Stimulated activated CD8-positive, alpha-beta memory T cell treated with anti-CD3 and anti-CD28 coated beads, Interleukin-15, amount 100 ng/mL, for 48 hours (primary cell): ENCODE measurements around the gene PRRT4.

Experiments
- DNase-seq, 2 donors: peaks; one replicate each; pipeline ENCODE4 v3.0.0-alpha.2; 2020; ENCODE audit warnings: low read depth in 2 of 2

Gene PRRT4

DNA sequence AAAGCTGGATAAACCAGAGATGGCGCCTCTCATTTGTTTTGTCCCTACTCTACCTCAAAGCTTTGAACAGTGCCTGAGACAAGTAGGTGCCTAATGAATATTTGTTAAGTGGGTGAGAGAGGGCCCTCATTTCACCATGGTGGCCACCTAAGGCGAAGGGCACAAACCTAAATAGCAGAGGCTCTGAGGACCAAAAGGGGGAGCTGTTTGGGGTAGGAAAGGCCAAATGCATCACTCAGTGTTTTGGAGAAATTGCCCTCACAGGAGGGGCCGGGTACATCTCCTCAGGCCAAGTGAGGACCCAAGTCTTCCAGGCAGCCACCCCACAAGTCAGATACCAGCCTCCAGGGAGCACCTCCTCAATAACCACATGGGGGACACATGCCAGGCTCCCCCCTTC lies 34.3 kb upstream of the PRRT4 start:
- no peak for DNase-seq

DNA sequence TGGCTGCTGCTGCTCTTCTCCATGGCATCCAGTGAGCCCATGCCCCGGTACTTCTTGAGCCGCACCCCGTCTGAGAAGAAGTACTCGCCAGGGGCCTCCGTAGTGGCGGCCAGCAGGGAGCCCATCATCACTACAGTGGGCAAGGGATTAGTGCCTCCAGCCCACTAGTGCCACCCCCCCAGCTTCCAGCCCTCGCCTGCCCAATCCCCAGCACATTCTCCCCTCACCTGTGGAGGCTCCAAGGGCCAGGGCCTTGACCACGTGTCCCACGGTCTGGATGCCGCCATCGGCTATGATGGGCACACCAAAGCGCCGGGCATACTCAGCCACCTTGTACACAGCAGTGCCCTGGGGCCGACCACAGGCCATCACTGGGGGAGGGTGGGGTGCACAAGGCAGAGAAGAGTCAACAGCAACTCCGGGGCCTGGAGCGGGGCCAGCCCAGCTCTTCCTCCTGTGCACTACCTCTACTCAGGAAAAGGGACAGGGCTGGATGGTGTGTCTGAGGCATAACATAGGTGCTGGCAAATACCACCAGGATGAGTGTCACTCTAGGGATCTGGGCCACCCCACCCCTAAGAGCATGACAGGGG lies 33.5 kb upstream of the PRRT4 start:
- no peak for DNase-seq

DNA sequence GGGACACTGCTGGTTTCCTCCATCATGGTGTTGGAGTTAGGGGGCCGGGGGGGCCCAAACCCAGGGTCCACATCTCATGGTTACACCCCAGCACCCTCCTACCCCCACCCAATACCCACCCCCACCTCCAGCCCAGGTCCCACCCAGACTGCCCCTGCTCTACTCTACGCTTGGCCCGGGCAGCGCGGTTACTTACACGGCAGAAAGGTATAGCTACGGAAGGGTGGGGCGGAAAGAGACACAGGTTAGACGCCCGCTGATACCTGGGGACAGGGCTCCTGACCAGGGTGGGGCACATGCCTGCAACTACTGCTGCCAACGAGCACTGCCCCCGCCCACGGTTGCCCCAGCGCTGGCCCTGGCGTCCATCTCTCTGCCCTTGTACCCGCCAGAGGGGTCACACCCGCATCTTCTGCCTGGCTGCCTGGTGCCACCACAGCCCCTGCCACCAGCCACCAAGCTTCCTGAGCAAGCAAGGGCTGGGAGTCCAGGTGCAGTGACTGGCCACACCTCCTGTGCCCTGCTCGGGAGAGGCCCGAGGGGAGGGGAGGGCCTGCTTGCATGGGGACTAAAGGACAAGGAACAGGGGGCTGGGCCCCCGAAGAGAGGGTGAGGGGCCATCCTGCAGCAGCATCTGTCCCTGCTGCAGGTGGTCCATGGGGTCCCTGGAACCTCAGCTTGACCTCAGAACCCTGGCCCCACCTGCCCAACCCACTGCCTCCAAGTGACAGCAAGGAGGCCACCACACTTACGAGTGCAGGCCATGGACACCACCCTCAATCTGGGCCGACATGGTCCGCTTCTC lies 32.2 kb upstream of the PRRT4 start:
- no peak for DNase-seq

DNA sequence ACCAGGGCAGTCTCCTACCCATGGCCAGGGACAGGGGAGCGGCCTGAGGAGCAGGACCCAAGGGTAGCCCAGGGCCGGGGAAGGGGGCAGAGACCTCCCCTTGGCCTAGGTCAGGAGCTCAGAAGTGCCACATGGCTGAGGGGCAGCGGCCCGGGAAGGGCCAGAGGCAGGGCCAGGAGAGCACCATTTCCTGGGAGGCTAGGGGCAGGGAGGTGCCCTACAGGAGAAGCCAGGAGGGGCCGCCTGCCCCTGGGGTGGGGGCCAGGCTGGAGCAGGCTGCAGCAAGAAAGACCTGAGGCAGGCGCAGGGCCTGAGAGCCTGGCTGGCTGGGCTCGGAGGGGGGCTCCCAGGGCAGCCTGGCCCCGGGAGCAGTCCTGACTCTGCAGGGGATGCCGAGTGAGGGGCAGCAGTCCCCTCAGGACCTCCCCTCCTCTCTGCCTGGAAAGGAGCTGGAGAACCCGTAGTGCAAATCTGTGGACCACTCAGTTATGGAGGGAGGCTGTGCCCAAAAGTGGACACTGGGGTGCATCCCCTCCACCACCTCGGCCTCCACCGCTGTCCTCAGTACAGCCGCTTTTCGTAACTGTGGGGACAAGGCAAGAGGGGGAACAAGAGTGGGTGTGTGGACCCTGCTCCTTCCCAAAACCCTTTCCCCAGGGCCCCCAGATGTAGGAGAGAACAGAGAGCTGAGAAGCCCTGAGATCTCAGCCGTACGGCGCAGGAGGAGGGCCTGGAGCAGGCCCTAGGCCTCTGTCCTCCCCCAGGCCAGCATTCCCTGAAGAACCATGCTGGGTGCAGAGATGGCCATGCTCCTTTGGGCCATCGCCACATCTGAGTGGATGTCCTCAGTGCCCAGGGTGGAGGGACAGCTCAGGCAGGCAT lies 31.2 kb upstream of the PRRT4 start:
- DNase-seq: no peak

DNA sequence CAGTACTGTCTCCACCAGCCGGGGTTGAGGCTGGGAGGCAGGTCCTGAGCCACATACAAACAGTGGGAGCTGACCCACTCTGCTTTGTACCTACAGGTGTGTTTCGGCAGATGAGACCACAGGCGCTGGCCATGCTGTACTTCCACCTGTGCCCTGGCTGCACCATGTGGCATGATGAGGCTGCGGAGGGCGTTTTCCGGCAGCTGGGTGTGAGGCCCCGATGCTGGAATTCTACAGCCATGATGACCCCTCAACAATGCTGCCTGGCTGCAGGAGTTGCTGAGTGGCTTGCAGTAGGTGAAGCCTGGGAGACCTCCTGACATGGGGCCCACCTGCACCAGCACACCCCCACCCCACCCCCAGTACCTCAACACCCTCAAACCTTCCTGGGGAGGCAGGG lies 30.3 kb upstream of the PRRT4 start:
- DNase-seq: no peak

DNA sequence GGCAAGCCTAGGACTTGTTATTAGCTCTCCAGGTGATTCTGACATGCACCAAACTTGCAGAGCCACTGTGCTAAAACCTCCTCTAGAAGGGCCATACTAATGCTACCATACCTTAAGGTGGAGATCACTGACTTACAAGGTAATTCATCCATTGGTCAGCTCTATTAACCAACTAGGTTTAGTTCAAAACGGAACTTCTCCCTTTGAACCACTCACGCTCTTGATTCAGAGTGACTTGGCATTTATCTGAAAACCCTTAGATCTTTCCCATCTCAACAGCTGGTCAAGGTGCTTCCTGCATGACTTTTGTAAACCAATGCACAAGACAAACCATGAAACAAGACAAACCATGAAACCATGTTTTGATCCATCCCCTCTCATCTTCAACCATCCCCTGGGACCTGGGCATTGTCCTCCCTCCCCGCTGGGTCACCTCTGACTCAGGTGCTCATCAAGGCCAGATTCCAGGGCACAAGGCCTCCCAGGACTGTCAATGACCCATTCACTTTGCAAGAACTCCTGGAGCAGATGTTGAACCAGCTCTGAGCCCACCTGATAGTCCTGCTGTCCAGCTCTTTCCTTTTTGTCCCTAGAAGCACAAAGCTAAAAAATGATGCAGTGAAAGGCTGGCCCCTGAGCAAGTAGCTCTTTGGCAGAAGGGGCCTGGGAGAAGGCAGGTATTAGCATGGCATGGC lies 29.5 kb upstream of the PRRT4 start:
- DNase-seq: no peak

DNA sequence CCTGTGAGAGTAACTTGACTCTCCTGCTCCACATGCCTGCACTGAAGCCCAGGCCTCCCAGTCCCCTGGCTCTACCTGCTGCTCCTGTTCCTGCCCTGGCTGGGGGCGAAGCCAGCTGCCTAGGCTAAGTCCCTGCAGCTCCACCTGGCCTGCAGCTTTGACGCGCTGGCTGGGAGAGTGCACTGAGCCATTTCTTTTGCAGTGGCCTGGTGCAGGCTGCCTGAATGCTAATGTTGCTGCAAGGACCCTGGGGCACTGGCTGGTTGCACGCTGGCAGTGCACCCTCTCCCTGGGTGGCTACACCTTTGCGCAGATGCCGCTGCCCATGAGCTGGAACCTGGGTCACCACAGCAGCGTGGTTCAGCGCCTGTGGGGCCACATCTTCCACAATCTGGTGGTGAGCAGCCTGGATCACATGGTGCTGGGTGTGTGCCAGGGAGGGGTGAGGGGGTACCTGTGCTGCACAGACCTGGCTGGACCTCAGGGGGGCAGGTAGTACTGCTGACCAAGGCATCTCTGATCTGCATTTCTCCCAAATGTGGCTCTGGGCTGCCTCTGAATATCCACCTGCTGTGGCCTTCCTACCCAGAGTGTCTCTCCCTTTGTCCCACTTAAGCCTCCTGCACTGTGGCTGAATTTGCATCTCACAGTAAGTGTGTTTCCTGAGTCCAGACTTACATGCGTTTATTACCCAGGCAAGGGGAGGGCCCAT lies 28.3 kb upstream of the PRRT4 start:
- no peak for DNase-seq

DNA sequence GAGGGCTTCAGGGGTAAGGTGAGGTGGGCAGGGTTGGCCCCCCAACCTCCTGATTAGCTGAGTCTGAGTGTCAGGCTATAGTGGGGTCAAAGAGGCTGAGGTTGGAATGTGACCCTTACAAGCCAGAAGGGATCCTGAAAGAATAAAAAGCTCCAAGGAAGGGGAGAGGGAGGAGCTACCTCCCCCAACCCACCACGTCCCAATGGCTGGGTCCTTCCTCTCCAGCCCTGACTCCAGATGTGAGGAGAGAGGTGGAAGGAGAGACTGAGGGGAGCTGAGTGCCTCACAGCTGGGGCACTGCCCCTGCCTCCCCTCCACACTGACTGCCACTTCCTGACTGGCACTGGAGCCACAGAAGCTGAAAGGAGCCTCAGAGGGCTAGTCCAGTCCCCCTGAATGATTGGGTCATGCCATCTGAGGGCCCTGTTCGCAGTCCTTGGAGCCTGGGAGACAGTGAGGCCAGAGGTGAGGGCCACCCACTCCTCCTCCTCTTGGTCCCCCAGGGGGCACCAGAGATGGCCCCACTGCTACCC lies 27.7 kb upstream of the PRRT4 start:
- no peak for DNase-seq

DNA sequence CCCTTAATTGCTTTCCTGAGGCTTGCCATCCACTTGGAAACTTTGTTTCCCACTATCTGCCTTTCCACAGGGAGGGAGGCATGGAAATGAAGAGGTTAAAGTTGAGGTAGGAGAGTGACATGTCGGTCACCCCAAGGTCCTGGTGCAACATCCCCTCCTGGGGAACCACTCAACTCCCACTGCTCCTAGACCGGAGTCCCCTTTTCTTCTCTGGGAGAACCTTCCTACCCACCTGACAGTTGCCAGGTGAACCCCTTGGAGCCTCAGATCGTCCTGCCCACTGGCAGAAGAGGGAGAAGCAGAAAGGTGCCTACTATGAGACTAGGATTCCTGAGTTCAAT lies 26.6 kb upstream of the PRRT4 start:
- DNase-seq: no peak

DNA sequence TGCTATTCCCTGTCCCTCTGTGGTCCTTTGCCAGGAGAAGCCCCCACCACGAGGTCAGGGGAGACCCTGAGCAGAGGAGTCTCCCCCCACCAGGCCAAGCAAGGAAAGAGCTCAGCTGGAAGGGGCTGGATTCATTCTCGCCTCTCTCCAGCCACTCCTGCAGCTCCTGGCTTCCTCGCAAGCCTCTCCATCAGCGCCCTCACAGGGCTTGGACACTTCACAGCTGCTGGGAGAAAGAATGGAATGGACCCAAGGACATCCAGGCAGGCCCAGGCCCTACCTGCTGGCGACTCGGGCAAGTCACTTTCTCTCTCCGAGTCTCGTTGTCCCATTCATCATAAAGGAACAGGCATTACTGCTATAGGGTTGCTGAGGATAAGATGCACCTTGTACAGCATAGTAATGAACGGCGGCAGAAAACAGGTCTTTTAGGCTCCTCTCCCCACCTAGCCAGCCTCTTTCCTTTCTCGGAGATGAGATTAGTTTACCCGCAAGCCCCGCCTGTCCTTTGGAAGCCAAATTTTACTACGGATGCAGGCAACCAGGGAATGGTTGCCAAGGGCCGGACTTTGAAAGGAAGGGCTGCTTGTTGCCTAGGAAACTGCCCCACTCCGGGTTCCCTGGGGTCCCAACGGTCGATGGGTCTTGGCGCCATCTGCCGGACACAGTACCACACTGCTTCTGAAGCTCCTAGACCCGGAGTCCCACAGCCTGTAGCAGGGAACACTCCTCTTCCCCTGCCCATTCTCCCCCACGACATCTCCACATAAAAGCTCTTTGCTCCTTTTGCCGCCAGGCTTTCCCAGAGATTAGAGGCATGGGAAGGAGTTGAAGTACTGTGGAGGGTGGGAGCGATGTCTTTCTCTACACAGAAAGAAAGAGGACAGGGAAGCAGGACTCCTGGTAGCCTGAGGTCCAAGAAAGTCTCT lies 26.0 kb upstream of the PRRT4 start:
- DNase-seq: peak; percentile 44 to 58

DNA sequence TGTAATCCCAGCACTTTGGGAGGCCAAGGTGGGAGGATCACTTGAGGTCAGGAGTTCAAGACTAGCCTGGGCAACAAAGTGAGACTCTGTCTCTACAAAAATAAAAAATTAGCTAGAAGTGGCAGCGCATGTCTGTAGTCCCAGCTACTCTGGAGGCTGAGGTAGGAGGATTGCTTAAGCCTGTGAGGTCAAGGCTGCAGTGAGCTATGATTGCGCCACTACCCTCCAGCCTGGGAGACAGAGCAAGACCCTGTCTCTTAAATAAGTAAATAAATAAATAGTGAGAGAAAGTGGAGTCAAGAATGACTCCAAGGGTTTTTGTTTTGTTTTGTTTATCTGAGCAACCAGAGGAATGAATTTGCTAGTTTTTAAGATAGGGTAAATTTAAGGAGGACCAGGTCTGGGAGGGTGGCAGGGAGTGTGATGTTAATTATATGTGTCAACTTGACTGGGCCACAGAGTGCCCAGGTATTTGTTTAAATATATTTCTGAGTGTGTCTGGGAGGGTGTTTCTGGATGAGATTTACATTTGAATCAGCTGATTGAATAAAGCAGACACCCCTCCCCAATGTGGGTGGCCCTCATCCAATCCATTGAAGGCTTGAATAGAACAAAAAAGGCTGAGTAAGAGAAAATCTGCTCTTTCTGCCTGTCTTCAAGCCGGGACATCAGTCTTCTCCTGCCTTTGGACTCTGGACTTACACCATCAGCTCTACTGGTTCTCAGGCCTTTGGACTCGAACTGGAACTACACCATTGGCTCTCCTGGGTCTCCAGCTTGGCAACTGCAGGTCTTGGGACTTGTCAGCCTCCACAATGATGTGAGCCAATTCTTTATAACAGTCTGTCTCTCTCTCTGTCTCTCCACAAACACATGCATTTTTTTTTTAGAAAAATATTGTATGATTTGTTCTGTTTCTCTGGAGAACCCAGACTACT lies 24.8 kb upstream of the PRRT4 start:
- DNase-seq: no peak

DNA sequence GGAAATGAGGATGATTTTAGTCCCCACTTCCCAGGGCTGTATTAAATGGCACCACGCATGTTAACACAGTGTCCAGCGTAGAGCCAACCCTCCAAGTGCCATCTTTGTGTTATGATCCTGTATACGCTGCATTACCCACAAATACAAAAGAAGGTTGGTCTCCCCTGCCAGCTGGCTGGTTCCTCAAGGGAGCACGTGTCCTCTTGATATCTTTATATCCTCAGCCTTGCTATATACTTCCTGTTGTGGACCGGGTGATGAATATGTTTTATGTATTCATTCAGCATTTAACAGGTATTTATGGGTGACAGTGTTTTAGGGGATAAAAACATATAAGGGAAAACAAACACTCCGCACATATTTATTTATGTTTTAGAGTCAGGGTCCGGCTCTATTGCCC lies 23.2 kb upstream of the PRRT4 start:
- DNase-seq: no peak

DNA sequence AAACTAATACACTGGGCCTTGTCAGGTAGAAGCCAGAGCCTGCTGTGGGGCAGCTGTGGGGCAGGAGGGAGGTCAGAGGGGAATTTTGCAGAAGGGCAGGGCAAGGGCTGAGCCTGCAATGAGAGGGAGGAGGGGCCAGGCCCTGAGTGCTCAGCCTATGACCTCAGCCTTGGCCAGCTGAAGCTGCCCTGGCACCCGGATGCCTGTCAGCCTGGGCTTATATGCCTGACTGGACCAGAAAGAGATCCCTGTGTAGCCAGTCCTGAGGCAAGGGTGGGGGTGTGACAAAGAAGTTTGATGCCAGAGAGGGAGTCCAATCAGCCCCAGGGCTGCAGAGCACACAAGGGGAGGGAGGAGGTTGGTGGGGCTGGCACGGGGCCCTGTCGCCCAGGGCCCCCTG lies 22.3 kb upstream of the PRRT4 start:
- no peak for DNase-seq

DNA sequence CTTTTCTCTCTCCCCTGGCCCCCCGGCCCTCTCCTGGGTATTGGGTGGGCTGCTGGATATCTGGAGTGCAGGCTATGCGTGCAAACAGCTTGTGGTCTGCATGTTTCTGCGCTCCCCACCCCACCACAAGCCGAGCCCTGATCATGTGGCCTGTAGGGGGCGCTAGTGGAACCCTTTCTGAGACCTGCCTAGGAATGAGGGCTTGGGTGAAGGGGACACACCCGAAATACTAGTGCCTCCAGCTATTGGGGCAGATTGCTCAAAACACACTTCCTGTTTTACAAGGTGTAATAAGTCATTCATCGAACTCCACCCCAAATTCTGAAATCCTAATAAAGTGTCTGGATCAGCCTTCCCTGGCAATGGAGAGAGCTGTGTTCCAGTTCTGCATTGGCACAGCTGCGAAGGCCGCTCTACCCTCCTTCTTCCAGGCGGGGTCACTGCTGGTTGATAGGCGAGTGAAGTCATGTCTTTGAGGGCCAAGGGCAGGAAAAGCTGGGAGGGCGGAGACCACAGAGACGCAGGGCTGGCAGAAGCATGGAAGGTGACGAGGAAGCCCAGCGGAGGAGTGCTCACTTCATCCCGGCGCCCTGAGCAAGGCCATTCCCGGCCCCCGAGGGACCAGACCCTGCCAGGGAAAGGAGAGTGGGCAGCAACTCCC lies 19.8 kb upstream of the PRRT4 start:
- no peak for DNase-seq

DNA sequence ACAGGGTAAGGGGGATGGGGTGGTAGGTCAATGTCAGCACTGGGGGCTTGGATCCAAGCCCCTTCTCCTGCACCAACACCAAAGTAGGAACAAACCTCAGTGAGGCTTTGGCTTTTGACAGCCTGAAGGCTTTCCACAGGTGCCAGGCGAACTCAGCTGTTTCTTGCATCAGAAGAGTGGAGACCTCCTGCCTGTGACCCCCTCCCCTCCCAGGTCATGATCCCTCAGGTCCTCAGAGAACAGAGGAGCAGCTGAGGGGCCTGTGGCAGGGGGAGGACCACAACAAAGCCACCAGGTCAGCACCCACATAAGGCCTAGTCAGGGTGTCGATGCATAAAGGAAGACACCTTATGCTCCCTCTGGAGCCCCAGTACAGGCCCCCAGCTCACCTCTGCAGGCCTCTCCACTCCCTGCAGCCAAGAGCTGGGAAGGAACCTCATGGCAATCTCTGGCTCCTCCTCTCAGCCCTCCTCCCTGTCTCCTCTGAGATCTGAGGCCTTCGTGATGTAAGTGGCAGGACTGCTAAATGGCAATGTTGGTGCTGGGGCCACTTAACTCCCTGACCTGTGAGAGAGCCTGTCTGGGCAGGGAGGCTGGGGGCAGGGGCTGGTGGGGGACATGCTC lies 19.1 kb upstream of the PRRT4 start:
- no peak for DNase-seq

DNA sequence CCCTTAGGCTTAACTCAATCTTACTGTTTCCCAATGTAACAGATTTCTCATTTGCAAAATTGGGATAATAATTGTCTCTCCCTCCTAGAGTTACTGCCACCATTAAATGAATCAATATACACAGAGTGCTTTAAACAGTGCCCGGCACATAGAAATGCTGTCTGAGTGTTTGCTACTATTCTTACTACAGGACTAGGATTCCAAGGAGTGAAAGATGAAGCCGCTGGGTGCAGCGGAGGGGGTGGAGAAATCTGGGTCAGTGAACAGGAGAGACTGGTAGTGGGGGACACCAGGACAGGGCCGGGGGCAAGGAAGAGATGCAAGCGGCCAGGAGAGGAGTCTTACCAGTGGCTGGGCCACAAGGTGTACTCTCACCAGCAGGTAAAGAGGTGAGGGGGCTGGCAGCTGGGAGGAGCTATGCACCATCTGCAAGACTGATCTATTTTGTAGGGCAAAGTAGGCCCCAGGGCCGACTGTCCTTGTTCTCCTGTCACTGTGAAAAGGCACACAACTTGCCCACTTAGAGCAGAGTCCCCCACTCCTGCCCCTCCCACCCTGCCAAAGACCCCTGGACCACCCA lies 18.5 kb upstream of the PRRT4 start:
- DNase-seq: no peak

DNA sequence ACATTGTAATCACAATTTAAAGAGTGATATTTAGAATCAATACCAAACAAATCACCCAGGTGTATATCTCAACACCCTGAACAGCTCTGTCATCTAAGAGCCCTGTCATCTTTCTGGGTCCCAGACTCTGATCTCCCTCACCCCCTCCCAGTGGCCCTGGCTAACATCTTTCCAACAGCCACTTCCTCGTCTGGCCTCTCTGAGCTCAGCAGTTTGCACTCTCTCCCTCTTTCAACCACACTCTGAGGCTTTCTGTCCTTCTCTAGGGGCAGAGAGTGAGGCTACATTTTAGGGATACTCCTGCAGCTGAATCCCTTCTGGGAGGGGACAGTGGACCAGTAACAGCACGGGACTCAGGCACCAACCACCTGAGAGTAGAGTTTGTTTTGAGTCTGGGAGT lies 17.1 kb upstream of the PRRT4 start:
- no peak for DNase-seq

DNA sequence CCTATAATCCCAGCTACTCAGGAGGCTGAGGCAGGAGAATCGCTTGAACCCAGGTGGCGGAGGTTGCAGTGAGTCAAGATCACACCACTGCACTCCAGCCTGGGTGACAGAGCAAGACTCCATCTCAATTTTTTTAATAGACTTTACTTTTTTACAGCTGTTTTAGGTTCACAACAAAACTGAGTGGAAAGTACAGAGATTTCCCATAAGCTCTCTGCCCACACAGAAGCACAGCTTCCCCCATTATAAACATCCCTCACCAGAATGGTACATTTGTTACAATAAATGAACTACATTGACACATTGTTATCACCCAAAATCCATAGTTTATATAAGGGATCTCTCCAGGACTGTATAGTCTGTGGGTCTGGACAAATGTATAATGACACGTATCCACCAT lies 14.6 kb upstream of the PRRT4 start:
- no peak for DNase-seq
